Heart left ventricle (tissue), 16 donors: ENCODE data around the gene MAFF. TPM values are rescaled to one million over a fixed set of nuclear protein-coding genes. Genes with fewer than 3 reads are reported as not detected.
A peak's percentile ranks its signal among the peaks of the same experiment; 100 is the strongest.

Experiments
- ATAC-seq, 4 donors: fragments of 200-7000 bp; cut with Tn5 transposase; one replicate each; pipeline ENCODE4 v1.9.1; 2020 to 2022; ENCODE audit warnings: moderate library complexity in 4 of 4, mild to moderate bottlenecking in 3 of 4, moderate number of reproducible peaks in 1 of 4
- DNase-seq, 5 donors: peaks; one replicate each; pipeline ENCODE4 v3.0.0-alpha.2; 2020
- H3K27ac ChIP-seq, 12 donors: fragments of 200-600 bp; sonication (generic) in 4 of 12; one replicate each; pipeline versions ENCODE4 v1.5.0 to v1.8.0; 2016 to 2022; ENCODE audit warnings: mild to moderate bottlenecking in 2 of 12
- H3K27me3 ChIP-seq, 9 donors: fragments of 200-600 bp; sonication (generic) in 2 of 9; one replicate each; pipeline versions ENCODE4 v1.5.1 to v1.8.0; 2016 to 2022; ENCODE audit warnings: mild to moderate bottlenecking in 3 of 9
- H3K36me3 ChIP-seq, 9 donors: fragments of 200-600 bp; sonication (generic) in 2 of 9; one replicate each; pipeline versions ENCODE4 v1.5.0 to v1.8.0; 2018 to 2022; ENCODE audit warnings: mild to moderate bottlenecking in 2 of 9
- H3K4me1 ChIP-seq, 12 donors: fragments of 200-600 bp; sonication (generic) in 4 of 12; one replicate each; pipeline versions ENCODE4 v1.5.0 to v1.8.0; 2016 to 2022; ENCODE audit warnings: mild to moderate bottlenecking in 3 of 12
- H3K4me3 ChIP-seq, 12 donors: fragments of 200-600 bp; sonication (generic) in 4 of 12; one replicate each; pipeline versions ENCODE4 v1.5.0 to v1.8.0; 2017 to 2022; ENCODE audit warnings: mild to moderate bottlenecking in 9 of 12, moderate library complexity in 4 of 12
- H3K9me3 ChIP-seq, 12 donors: fragments of 200-600 bp; sonication (generic) in 4 of 12; one replicate each; pipeline versions ENCODE4 v1.5.0 to v1.8.0; 2016 to 2022; ENCODE audit warnings: mild to moderate bottlenecking in 1 of 12
- POLR2A ChIP-seq, 2 donors: fragments of 450-650 bp; IDR thresholded peaks; one replicate each; pipeline ENCODE4 v1.6.1; 2017; ENCODE audit warnings: antibody characterized with exemption in 2 of 2, mild to moderate bottlenecking in 2 of 2, moderate library complexity in 2 of 2
- WGBS, 4 donors: extraction: QIAGEN DNeasy Blood & Tissue Kit in 2 of 4; methylation state at CpG; one replicate each; pipeline versions ENCODE4 v1.1.5 to v1.1.7; 2013 to 2018; 5-methylcytosine and 5-hydroxymethylcytosine counted together
- intact Hi-C, 10 donors: fragments of 100-400 bp; cut with DNase I; formaldehyde crosslinking; loops; one replicate each; pipeline versions ENCODE4 v1.11.1 to v1.14.2; 2022
- polyA plus RNA-seq, 2 donors: library from polyadenylated mRNA; stranded (reverse); fragments of 200-250 nt; gene quantifications; one replicate each; pipeline ENCODE4 v1.2.3, GENCODE V29; 2013
- total RNA-seq, 9 donors: library from RNA; depleted of rRNA in 2 of 9; stranded (reverse); fragments of >200 nt in 2 of 9; fragmentation: NEBNext Ultra II Directional in 3 of 9; extraction: Animal tissue kit (Norgen Biotek cat#: 25700) in 3 of 9; gene quantifications; one replicate each; pipeline versions ENCODE4 v1.1.0 to v1.2.4, GENCODE V29; 2016 to 2023
- TF ChIP-seq, protein P1 (sequence below), 12 donors: fragments of 200-600 bp; sonication (generic) in 4 of 12; IDR thresholded peaks; one replicate each; pipeline versions ENCODE4 v1.5.0 to v1.8.0; 2018 to 2022; ENCODE audit warnings: antibody characterized with exemption in 12 of 12, mild to moderate bottlenecking in 5 of 12
- donor health status: ischemic (EF 13 %, LVEDD 7.1; RV severe dilation, severe dysfunction).
- donor health status: healthy with polysubstance abuse.
- donor health status: DM: no; HTN: yes; CAD: no.
- donor health status: DM: no; HTN: no; CAD: no.
- donor health status: ischemic (EF 25% LVEDD 6.9; RV normal size, moderate dysfunction).
- donor health status: ischemic (EF 25% LVEDD 5.7; RV mildly dilated, moderate dysfunction).
- donor health status: healthy.
- donor health status: DM: yes; HTN: yes; CAD: no.
- donor health status: ischemic (EF 35%, LVEDD 5.7; RV mildly dilated, moderate dysfunction).
- donor health status: nonischemic (EF 11% LVEDD 7.7; RV severe dilation, severe dysfunction).
- donor health status: DM: yes; HTN: yes; CAD: no.
- donor health status: PGD.
- donor health status: ischemic (EF 29% LVEDD 5.4; RV normal size, mild dysfunction).
- donor health status: nonischemic (EF 23%, LVEDD 6.1; RV moderate dilation, normal function).

The MAFF gene
- total and polyA plus RNA-seq, 11 donors, result 1.9 to 36.0 (median 4.7) TPM

DNA sequence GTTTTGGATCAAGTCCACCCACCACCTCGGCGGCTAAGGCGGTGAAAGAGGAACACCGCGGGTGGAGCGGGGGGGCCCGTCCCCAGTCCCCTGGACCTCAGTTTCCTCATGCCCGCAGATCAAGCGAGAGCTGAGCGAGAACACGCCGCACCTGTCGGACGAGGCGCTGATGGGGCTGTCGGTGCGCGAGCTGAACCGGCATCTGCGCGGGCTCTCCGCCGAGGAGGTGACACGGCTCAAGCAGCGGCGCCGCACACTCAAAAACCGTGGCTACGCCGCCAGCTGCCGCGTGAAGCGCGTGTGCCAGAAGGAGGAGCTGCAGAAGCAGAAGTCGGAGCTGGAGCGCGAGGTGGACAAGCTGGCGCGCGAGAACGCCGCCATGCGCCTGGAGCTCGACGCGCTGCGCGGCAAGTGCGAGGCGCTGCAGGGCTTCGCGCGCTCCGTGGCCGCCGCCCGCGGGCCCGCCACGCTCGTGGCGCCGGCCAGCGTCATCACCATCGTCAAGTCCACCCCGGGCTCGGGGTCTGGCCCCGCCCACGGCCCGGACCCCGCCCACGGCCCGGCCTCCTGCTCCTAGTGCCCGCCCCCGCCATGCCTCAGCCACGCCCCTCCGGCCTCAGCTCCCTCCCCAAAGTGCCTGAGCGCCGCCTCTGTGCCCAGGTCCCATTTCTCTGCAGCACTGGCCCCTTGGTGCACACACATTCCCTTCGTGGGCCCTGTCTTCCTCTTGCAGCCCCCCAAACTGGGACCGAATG lies 12.7 kb downstream of the MAFF start:
- no peak for TF ChIP-seq POLR2A (IDR thresholded peaks at IDR 0.05)
- TF ChIP-seq, protein P1, sequence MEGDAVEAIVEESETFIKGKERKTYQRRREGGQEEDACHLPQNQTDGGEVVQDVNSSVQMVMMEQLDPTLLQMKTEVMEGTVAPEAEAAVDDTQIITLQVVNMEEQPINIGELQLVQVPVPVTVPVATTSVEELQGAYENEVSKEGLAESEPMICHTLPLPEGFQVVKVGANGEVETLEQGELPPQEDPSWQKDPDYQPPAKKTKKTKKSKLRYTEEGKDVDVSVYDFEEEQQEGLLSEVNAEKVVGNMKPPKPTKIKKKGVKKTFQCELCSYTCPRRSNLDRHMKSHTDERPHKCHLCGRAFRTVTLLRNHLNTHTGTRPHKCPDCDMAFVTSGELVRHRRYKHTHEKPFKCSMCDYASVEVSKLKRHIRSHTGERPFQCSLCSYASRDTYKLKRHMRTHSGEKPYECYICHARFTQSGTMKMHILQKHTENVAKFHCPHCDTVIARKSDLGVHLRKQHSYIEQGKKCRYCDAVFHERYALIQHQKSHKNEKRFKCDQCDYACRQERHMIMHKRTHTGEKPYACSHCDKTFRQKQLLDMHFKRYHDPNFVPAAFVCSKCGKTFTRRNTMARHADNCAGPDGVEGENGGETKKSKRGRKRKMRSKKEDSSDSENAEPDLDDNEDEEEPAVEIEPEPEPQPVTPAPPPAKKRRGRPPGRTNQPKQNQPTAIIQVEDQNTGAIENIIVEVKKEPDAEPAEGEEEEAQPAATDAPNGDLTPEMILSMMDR (IDR thresholded peaks at IDR 0.05), result peak in 5 of 12 donors; percentile 8 to 43 (median 16)
- Histone ChIP-seq H3K36me3 (peaks cover 0 to 6% (median 0%) of the 10 kb centered on the region in 9 donors), H3K9me3 (no peaks in the 10 kb centered on the region), H3K4me3 (peak overlapping the region in 7 of 12 donors; percentile 10 to 35 (median 29)), H3K4me1 (peaks cover 4 to 43% (median 23%) of the 10 kb centered on the region in 12 donors), H3K27me3 (no peaks in the 10 kb centered on the region), H3K27ac (peak overlapping the region in 4 of 12 donors; percentile 8 to 38 (median 32))
- intact Hi-C loops, result no loop called here
- WGBS, 4 donors, result 22 to 42% (median 31%) methylated on average over 42 to 81 of the region's 81 CpGs
- ATAC-seq (peak in 3 of 4 donors; percentile 26 to 63 (median 60)), DNase-seq (peak in 4 of 5 donors; percentile 62 to 88 (median 68))

DNA sequence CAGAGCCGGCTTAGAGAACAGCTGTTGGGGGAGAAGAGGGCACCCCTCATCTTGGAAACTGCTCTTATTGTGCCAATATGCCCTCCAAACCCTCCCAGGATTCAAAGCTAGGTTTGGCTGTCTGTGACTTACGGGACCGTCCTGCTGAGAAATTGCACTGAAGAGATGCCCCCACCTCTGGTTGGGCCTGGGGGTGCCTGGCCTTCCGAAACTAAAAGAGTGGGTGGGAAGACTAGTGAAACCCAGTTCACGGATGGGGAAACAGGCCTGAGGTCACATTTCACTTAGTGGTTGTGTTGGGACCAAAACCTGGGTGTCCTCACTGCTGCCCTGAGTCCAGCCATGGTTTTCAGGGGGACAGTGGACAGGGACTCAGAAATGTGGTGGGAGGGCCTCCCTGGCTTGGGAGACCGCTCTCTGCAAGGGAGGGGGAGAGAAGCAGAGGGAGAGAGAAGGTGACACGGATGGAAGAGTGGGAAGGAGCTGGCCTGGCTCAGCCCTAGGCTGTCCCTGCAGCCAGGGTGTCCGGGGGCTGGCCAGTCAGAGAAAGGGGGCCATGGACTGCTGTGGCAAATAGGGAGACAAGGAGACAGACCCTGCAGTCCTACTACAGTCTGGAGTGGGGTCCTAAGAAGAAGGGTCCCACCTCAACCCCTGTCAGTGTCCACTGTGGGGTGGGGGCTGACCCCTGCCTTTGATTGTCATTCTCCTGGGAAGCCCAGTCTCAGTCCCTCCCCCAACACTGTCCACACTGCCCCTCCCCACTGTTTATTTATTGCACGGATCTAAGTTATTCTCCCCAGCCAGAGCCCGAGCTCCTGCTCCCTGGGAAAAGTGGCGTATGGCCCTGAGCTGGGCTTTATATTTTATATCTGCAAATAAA lies 13.6 kb downstream of the MAFF start:
- H3K27me3 ChIP-seq, result no peaks in the 10 kb centered on the region
- WGBS, 4 donors, result 89 to 92% (median 90%) methylated on average over 11 of the region's 11 CpGs
- intact Hi-C loops, result no loop called here
- peaks cover 0 to 6% (median 0%) of the 10 kb centered on the region in 9 donors for H3K36me3 ChIP-seq
- TF ChIP-seq POLR2A (IDR thresholded peaks at IDR 0.05), result no peak
- TF ChIP-seq, protein P1 (IDR thresholded peaks at IDR 0.05), result no peak
- peaks cover 4 to 52% (median 32%) of the 10 kb centered on the region in 12 donors for H3K4me1 ChIP-seq
- H3K4me3 ChIP-seq, result no peak overlapping the region
- DNase-seq (no peak), ATAC-seq (no peak)
- H3K27ac ChIP-seq, result peak overlapping the region in 1 of 12 donors; percentile 38
- no peaks in the 10 kb centered on the region for H3K9me3 ChIP-seq

DNA sequence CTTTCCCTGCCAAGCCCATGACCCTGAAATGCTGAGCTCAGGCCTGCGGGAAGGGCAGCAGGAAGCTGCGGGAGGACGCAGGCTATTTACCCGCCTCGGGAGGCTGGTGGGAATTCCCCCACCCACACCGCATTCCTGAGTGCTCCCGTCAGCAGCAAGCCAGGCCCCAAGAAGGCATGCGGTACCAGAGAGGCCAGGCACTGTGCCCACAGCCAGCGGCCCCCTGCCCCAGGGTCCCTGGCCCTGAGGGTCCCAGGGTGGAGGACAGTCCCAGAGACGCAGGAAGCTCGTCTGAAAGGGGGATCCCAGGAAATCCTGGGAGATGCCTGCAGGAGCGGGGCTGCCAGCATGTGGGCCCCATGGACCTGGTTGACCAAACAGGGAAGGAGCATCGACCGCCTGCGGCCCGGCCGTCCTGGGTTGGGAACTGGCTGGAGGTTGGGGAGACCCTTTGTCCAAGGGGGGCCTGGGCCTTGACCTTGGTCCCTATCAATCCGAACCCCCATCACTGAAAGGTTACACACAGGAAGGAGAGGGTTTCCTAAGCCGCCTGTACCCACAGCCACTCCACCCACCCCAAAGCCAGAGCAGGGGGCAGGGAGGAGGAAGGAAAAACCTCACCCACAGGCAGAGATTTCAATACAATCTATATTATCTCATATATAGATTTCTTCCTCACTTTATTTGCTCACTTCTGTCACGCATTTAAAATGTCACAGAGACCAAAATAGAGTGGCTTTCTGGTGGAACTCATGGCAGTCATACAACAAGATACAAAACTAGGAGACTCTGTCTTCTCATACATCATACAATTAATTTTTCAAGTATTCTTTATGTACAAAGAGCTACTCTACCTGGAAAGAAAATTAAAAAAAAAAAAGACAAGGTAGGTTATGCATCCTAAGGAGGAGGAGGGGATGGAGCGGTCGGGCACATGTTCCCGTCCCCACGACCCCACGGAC lies 17.1 kb downstream of the MAFF start:
- DNase-seq, result peak; percentile 80 to 86 (median 84)
- Histone ChIP-seq H3K27ac (peak overlapping the region; percentile 53 to 96 (median 84)), H3K27me3 (no peaks in the 10 kb centered on the region), H3K9me3 (no peaks in the 10 kb centered on the region), H3K36me3 (peaks cover 0 to 32% (median 21%) of the 10 kb centered on the region in 9 donors), H3K4me3 (no peak overlapping the region), H3K4me1 (peaks cover 4 to 51% (median 32%) of the 10 kb centered on the region in 12 donors)
- intact Hi-C loops, result no loop called here
- 37 to 70% (median 40%) methylated on average over 12 to 25 of the region's 25 CpGs for WGBS, 4 donors
- TF ChIP-seq, protein P1 (IDR thresholded peaks at IDR 0.05), result no peak
- TF ChIP-seq POLR2A (IDR thresholded peaks at IDR 0.05), result no peak
- peak; percentile 66 to 88 (median 82) for ATAC-seq
